Cardiac septum (tissue), 1 donor: Measurements from ENCODE around the gene APBB2. TPM values are rescaled to one million over a fixed set of nuclear protein-coding genes. Genes with fewer than 3 reads are reported as not detected.

ENCODE experiments used
- DNase-seq: peaks from one replicate; pipeline ENCODE4 v3.0.0-alpha.2; 2020; ENCODE audit warnings: low spot score
- intact Hi-C: fragments of 100-400 bp; cut with DNase I; formaldehyde crosslinking; loops from one replicate; pipeline ENCODE4 v1.14.0; 2022
- total RNA-seq: library from RNA; stranded (reverse); fragmentation: NEBNext Ultra II Directional; extraction: Animal tissue kit (Norgen Biotek cat#: 25700); gene quantifications from one replicate; pipeline ENCODE4 v1.2.1, GENCODE V29; 2021
- donor health status: DM: no; HTN: no; CAD: no.

The APBB2 gene
- total RNA-seq, 1 donor from 2014 or later, result 35.2 TPM

DNA sequence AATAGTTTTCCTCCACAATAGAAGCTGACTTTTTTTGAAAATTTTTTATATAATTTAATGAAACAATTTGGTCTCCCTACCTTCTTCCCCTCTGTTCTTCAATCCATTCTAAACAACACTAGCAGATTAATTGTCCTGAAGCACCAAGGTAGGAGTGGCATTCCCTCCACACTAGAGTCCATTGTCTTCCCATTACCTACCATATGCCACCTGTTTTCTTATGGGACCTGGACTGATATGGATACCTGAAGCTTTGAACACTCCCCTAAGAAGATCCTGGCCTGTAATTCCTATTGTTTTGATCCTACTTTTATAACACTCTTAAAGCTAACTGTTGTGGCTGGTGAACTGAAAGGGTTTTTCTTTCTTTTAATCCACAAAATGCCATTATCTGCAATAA lies 92.0 kb downstream of the APBB2 start:
- intact Hi-C loops, result no loop called here

DNA sequence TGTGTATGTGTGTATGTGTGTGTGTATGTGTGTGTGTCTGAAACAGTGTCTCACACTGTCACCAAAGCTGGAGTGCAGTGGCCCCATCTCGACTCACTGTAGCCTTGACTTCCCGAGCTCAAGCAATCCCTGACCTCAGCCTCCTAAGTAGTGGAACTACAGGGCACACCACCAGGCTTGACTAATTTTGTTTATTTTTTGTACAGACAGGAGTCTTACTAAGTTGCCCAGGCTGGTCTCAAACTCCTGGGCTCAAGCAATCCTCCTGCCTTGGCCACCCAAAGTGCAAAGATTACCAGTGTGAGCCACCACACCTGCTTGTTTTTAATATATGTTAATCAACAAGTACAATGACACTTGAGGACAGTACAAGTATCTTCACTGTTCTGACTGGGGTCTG lies 92.4 kb downstream of the APBB2 start:
- no peak for DNase-seq
- intact Hi-C loops, result no loop called here

More for the DNA sequence above, 92.0 kb downstream of the APBB2 start:
- no peak for DNase-seq

DNA sequence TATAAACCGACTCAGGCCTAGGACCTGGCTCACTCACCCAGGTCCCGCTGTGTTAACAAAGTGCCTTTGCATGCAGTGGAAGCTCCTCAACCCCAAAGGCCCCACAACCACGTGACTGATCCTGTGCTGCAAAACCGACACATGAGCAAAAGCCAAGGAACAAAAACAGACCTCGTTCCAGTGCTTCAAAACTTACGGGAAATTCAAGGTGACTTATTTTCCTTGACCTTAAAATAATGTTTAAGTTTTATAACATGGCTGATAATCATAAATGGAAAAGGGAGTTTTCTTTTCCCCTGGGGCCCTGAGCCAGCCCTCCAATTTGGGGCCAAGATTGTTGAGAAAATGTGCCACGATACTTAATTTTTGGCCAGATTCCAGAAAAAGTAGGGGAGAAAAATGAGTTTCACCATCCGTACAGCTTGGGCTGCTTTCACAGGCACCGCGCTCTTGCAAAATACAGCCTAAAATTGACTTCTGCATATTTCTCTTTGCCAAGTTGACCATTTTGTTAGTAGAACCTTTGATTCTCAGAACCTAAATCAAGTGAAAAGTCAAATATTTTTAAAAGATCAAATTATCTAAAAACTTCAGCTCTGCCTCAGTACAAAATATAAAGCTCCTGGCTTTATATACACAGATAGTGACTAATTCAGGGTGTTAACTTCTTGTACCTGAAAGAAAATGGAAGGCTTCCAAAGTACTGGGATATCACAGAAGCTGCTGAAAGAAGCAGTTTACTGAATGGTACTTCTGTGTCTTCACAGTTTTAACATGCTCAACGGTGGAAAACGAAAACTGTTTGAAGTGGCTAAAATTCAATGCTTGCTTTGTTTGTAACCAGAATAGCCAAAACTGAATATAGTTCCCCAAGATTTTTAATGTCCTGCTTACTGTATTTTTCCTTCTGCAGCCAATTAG lies 93.8 kb downstream of the APBB2 start:
- no peak for DNase-seq

DNA sequence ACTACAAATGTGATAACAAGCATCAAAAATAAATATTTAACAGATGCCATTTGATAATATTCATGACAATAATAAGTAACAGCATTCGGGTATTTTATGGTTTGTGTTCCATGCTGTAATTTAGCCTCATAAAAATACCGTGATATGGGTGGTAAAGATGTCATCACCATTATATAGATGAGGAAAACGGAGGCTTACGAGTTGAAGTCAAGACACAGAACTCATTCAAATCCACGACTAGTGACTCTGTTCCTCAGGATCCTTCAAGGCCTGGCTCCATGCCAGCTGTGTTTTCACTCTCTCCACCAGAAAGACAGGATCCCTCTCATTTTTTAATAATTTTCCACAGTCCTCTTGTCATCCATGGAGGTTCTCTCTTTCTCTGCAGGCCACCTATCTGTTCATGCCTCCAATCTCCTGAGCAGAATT lies 94.5 kb downstream of the APBB2 start:
- intact Hi-C loops, result no loop called here
- no peak for DNase-seq

More for the DNA sequence above, 93.8 kb downstream of the APBB2 start:
- intact Hi-C loops, result no loop called here

DNA sequence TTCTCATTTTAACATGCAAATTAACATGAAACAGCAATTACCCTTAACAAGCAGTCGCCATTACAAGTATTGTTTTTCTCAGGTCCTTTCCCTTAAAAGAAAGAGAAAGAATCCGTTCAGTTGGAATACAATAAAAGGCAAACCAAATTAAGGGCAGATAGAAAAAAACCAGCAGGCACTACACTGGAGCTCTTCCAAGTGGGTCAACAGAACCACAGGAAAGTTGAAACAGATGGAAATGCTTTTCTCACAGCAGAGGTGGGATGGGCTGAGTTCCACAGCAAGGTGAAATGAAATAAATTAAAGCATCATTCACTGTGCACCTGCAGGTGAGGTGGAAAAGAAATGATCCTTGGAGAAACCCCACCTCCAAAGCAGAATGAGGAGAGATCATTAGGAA lies 102.6 kb downstream of the APBB2 start:
- intact Hi-C loops, result no loop called here
- no peak for DNase-seq

DNA sequence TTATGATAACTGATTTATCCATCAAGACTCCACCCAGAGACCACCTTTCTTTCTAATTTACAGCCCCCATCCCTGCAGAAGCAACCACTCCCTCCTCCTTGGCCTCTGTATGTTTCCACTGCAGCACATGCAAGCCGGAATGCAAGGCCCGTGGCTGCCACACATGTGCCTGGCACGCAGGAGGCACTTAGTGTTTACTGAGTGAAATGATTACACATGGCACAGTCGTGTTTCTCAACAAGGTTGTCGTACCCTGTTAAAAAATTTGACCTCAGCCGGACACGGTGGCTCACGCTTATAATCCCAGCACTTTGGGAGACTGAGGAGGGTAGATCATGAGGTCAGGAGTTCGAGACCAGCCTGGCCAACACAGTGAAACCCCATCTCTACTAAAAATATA lies 104.3 kb downstream of the APBB2 start:
- intact Hi-C loops, result no loop called here
- no peak for DNase-seq

DNA sequence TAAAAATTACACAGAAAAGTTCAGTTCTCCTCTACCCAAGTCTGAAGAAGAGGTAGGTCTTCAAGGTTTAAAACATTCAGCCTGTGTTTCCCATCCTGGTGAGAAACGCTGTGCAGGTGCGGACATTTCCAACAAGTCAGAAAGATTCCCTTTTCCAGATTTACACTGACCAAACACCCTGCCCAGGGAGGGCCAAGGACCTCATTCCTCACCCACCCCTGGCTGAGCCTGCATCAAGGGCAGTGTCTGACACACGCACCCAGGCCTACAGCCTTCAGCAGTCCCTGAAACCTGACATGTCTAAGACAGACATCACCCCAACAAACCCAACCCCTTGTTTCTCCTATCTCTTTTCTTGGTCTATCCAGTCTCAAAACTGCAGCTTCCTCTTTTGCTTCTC lies 105.9 kb downstream of the APBB2 start:
- intact Hi-C loops, result no loop called here

DNA sequence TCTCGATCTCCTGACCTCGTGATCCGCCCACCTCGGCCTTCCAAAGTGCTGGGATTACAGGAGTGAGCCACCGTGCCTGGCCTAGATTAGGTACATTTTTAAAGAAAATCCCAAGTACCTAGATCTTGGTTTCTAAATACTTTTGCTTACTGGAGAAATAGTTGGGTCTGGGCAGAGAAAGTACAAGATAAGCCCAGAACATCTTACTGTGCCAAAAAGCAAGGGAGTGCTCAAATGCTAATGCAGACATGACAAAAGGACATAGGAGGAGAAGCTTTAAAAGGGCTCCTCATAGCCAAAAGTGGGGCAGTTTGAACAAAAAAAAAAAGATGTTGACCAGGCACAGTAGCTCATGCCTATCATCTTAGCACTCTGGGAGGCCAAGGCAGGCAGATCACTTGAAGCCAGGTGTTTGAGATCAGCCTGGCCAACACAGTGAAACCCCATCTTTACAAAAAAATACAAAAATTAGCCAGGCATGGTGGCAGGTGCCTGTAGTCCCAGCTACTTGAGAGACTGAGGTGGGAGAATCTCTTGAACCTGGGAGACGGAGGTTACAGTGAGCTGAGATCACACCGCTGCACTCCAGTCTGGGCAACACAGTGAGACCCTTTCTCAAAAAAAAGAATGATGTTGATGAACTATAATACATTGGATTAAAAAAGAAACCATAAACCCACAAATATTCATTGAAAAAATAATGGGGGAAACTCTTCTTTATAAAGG lies 107.5 kb downstream of the APBB2 start:
- DNase-seq, result no peak
- intact Hi-C loops, result no loop called here

More for the DNA sequence above, 105.9 kb downstream of the APBB2 start:
- DNase-seq, result no peak

DNA sequence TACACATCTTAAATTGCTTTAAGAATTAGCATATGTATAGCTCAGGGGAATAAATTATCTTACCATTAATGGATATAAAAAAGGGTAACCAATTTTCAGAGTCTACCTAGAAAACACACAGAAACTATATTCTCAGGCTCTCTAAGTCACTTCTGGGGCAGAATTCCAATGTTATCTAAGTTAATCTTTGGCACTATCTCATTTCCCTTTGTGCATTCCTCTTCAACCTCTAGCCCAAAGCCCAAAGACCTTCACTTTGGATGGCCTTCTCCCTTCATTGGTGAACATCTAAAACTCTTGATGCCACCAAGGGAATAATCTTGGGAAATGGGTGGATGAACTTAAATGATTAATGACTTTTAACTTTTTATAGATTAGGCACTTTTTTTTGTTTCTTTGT lies 108.3 kb downstream of the APBB2 start:
- no peak for DNase-seq
- intact Hi-C loops, result no loop called here

DNA sequence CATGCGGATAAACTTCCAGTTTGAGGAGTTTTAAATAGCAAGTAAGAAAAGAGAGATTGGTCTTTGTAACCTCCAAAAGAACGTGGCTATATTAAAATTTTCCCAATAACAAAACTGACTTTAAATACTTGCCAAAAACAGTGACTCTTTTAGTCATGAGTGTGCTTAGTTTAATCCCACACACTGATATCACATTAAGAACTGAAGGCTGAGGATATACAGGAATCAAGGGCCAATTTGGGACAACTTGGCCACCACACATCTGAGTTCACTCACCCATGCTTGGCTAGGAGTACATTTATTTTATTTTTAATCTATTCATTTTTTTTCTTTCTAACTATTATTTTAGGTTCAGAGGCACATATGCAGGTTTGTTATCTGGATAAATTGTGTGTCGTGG lies 110.2 kb downstream of the APBB2 start:
- DNase-seq, result no peak
- intact Hi-C loops, result loop anchor here (5.0 kb wide), 1 partner anchor 38 kb away; no protein-coding TSS in a partner anchor

DNA sequence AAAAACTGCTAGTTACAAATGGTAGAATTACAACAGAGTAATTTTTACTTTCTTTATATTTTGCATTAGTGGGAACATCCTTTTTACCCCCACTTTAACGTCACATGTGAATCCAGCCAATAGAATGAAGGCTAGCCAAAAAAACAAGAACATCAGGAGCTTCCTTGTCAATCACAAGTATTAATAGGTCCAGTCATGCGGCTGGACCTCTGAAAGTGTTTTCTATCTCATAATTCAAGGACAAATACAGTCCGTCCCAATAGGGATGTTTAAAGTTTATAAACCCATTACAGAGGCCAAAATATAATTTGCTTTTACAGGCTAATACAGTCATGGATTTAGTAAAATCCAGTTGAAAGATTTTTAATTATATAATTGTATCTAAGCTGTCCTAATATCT lies 110.7 kb downstream of the APBB2 start:
- intact Hi-C loops, result loop anchor here (5.0 kb wide), 1 partner anchor 39 kb away; no protein-coding TSS in a partner anchor
- DNase-seq, result no peak

DNA sequence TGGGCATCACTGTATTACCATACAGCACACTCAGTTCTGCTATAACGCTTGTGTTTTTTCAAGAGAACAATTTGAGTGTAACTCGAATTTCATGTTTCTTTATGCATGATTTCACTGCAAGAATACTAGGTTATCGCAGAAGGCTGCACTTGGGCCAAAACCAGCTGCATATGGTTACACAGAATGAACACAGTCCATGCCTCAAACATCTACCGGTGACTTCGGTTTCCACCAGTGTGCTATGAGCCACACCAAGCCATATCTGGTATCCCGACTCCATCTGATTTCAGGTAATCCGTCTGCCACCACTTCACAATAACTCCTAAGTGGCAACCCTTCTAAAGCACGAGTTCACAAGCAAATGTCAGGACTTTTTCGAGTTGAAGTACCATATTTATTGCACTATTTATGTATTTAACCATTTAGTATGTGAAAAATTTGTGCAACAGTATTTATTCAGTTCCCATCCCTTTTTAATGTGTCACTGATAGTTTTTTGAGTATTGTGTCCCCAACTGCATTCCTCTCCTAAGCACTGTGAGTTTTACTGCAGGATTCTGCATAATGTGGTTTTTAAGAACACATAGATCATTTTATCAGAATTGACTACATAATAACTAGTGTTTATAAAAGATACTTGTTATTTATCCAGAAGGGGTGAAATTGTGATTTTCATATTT lies 111.8 kb downstream of the APBB2 start:
- intact Hi-C loops, result loop anchor here (5.0 kb wide), 1 partner anchor 40 kb away; no protein-coding TSS in a partner anchor
- no peak for DNase-seq

DNA sequence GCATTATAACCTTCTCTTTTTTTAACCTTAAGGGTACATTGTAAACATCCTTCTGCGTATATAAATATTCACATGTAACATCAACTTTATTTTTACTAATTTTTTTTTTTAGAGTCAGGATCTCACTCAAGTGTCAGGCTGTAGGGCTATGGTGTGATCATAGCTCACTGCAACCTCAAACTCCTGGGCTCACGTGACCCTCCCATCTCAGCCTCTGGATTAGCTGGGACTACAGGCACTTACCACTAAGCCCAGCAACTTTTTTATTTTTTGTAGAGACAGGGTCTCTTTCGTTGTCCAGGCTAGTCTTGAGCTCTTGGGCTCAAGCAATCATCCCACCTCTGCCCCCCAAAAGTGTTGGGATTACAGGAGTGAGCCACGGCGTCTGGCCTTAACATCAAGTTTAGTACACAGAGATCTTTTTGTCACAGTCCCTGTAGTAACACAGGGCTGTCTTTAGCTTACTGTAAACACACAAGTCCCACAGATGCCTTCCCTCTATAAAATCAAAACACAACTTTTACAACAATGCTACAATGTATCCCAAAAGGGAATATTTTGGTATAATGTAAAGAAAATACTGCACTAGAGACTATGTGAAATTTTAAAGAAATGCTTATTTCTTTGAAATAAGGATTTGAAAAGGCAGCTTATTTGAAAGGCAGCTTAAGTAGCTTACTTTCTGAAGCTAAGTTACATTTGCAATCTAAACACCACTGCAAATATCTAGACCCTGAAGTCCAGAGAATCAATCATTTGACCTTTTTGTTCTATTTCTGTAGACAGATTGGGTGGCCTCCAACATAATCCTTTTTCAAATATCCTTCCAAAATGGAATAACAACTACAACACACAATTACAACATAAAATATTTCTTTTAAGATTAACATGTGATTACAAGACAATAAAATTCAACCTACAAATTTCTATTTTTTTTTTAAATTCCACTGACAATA lies 116.0 kb downstream of the APBB2 start:
- intact Hi-C loops, result no loop called here
- DNase-seq, result no peak

DNA sequence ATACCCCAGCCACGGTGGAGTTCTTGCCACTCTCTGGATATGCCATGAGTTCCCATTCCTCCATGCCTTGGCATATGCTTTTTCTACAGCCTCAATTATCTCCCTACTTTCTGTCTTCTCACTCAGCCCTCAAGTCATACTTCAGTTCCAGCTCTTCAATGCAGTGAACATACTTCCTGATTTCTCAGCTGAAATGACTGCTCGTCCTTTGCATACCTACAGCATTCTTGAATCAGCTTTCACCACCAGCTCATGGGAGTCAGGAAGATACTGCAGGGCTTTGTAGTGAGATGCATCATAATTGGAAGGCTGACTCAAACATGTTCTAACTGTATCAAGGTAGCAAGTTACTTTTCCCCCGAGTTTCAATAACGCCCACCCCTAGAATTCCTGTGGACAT lies 118.4 kb downstream of the APBB2 start:
- no peak for DNase-seq
- intact Hi-C loops, result no loop called here

DNA sequence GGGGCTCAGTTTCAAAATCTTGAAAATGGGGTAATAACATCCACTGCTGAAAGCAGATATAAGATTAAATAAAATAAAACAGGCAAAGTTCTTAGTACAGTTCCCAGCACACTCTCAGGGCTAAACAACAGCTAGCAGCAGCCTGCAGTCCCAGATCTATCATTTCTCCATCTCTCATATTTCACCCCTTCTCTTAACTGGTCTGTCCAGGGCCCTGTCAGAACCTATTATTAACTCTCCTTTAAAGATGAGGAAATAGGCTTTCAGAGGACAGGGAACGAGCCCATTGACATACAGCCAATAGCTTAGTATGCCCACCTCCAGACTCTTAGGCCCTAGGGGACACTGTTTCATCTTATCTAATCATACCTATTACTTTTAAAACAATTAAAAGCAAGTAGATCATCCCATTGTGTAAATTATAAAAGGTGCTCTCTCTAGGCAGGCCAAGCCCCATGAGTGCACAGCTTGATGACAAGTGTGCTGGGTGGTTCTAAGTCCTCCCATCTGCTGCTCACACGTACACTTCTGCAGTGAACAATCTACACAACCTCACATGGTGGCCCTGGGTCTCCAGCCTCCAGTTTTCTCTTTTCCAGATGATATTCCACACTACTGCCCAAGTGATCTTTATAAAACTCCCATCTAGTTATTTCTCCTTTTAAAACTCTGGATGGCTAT lies 119.0 kb downstream of the APBB2 start:
- intact Hi-C loops, result no loop called here
- no peak for DNase-seq

DNA sequence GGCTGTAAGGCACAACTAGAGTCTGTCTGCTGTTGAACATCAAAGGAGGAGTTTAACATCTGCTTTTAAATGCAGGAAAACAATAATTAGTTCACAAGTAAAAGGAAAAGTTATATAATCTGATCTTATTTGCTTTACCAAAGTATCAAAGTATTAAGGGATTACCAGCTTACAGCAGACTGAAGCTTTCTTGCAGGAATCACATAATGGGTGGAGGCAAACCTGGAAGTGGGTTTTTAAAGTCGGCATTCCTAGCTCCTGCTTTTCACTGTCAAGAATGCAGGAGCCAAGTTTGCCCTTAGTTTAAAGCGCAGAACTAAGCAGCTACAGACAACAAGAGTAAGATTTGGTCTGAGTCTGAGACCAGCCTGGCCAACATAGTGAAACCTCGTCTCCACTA lies 122.2 kb downstream of the APBB2 start:
- DNase-seq, result no peak
- intact Hi-C loops, result no loop called here

DNA sequence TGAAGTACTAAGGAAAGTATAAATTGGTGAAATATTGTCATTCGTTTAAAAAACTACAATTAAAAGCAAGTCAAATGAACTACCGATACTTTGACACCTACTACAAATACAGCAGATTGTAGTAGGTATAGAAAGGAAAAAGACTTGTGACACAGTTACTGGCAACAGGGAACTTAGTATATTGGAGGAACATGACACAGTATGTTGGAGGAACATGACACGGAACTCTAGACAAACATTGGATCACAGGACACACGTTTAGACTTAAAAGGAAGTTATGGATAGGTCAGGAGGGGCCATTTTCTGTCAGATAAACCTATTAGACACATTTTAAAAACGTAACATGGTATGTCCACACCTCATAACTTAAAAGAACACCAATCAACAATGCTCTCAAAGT lies 132.5 kb downstream of the APBB2 start:
- intact Hi-C loops, result no loop called here
- DNase-seq, result no peak

DNA sequence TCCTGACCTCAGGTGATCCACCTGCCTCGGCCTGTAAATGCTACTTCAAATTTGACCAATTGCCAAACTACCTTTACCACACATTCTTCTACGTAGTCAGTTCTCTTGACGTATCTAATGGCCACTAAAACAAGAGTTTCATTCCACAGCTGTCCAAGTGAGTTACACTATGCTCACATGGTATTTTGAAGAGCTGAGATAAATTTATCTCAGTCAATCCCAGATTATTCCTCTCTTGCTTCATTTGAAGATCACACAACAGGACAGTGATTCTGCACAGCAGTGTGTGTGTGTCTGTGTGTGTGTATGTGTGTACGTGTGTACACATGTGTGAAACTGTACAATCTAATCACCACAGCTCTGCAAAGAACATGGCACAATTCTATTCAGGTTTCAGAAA lies 133.4 kb downstream of the APBB2 start:
- no peak for DNase-seq
- intact Hi-C loops, result no loop called here
